T-helper 17 cell (primary cell): ENCODE data around the gene MLLT6. TPM values are rescaled to one million over a fixed set of nuclear protein-coding genes. Genes with fewer than 3 reads are reported as not detected.

Experiments
- ATAC-seq: fragments of 150-1000 bp; cut with Tn5 transposase; 2 replicates; pipeline ENCODE4 v1.10.0; 2021; ENCODE audit warnings: mild to moderate bottlenecking, moderate library complexity
- DNase-seq, 3 donors: peaks; one replicate each; pipeline versions ENCODE4 v3.0.0 to v3.0.0-alpha.2; 2020 to 2021
- H3K9me3 ChIP-seq: one replicate; pipeline ENCODE4 v1.7.0; 2013; ENCODE audit warnings: low read length, mild to moderate bottlenecking; ENCODE audit not compliant: control insufficient read depth, poor library complexity, severe bottlenecking
- H3K27ac Mint-ChIP-seq: one replicate; pipeline ENCODE4 v1.8.0; 2022; ENCODE audit warnings: mild to moderate bottlenecking, moderate library complexity, mixed read lengths
- H3K27me3 Mint-ChIP-seq: one replicate; pipeline ENCODE4 v1.8.0; 2022; ENCODE audit warnings: mixed read lengths
- H3K36me3 Mint-ChIP-seq: one replicate; pipeline ENCODE4 v1.8.0; 2022; ENCODE audit warnings: low read depth, mixed read lengths
- H3K4me1 Mint-ChIP-seq: one replicate; pipeline ENCODE4 v1.8.0; 2022; ENCODE audit warnings: mild to moderate bottlenecking, mixed read lengths
- H3K4me3 Mint-ChIP-seq: one replicate; pipeline ENCODE4 v1.8.0; 2022; ENCODE audit warnings: mild to moderate bottlenecking, moderate library complexity, mixed read lengths
- total RNA-seq, 4 donors: library from RNA in 2 of 4; stranded (reverse) in 2 of 4; gene quantifications; one replicate each; pipeline ENCODE4 v1.2.3 and lab custom pipeline; 2022 to 2026

MLLT6 gene
- total RNA-seq (100 to 1,000 TPM; 304 to 334 TPM), total RNA-seq (lab: John Stamatoyannopoulos, UW) (518 to 520 reads per million in 2 donors)

- H3K36me3 Mint-ChIP-seq, result peaks cover 7% of the 10 kb centered on the region
- peaks cover 54% of the 10 kb centered on the region for H3K4me1 Mint-ChIP-seq
- H3K27ac Mint-ChIP-seq, result peak within 1 kb of the TSS; percentile 97
- no peaks in the 10 kb centered on the region for H3K9me3 ChIP-seq
- H3K4me3 Mint-ChIP-seq, result peak within 1 kb of the TSS; percentile 97
- no peaks in the 10 kb centered on the region for H3K27me3 Mint-ChIP-seq
- ATAC-seq (peak; percentile 52), DNase-seq (peak; percentile 77 to 80 (median 80))
These were observed at the start of gene MLLT6 for GRCh38 chr17:38704606-38705522. Gene MLLT6 (plus strand): TSS chr17:38705273. CDS start chr17:38705633, 360 bp downstream.

GRCh38 chr17:38656959-38657823 is 47.9 kb upstream of the MLLT6 start:
- ATAC-seq, result no peak
- H3K9me3 ChIP-seq, result no peaks in the 10 kb centered on the region
- H3K27ac Mint-ChIP-seq, result no peak overlapping the region
- no peak for DNase-seq
- H3K4me1 Mint-ChIP-seq, result peaks cover 12% of the 10 kb centered on the region
- H3K36me3 Mint-ChIP-seq, result peaks cover 2% of the 10 kb centered on the region
- H3K27me3 Mint-ChIP-seq, result peaks cover 59% of the 10 kb centered on the region
- H3K4me3 Mint-ChIP-seq, result no peak overlapping the region

- H3K9me3 ChIP-seq, result no peaks in the 10 kb centered on the region
- H3K27me3 Mint-ChIP-seq, result peaks cover 65% of the 10 kb centered on the region
- DNase-seq (no peak), ATAC-seq (no peak)
- H3K36me3 Mint-ChIP-seq, result peaks cover 5% of the 10 kb centered on the region
- H3K4me3 Mint-ChIP-seq, result no peak overlapping the region
- no peak overlapping the region for H3K27ac Mint-ChIP-seq
- peaks cover 12% of the 10 kb centered on the region for H3K4me1 Mint-ChIP-seq
These were observed 47.0 kb upstream of the MLLT6 start for GRCh38 chr17:38657824-38658740.

GRCh38 chr17:38658741-38659345 is 46.2 kb upstream of the MLLT6 start:
- H3K27me3 Mint-ChIP-seq, result peaks cover 58% of the 10 kb centered on the region
- no peak overlapping the region for H3K4me3 Mint-ChIP-seq
- peaks cover 12% of the 10 kb centered on the region for H3K4me1 Mint-ChIP-seq
- no peak overlapping the region for H3K27ac Mint-ChIP-seq
- ATAC-seq (no peak), DNase-seq (no peak)
- H3K9me3 ChIP-seq, result no peaks in the 10 kb centered on the region
- peaks cover 5% of the 10 kb centered on the region for H3K36me3 Mint-ChIP-seq

GRCh38 chr17:38659415-38659814 is 45.7 kb upstream of the MLLT6 start:
- no peak overlapping the region for H3K4me3 Mint-ChIP-seq
- ATAC-seq (no peak), DNase-seq (no peak)
- no peak overlapping the region for H3K27ac Mint-ChIP-seq
- no peaks in the 10 kb centered on the region for H3K9me3 ChIP-seq
- H3K36me3 Mint-ChIP-seq, result peaks cover 5% of the 10 kb centered on the region
- H3K4me1 Mint-ChIP-seq, result peaks cover 7% of the 10 kb centered on the region
- H3K27me3 Mint-ChIP-seq, result peaks cover 58% of the 10 kb centered on the region

GRCh38 chr17:38660097-38661025 is 44.7 kb upstream of the MLLT6 start:
- Mint-ChIP-seq H3K4me1 (peaks cover 3% of the 10 kb centered on the region), H3K27me3 (peaks cover 62% of the 10 kb centered on the region)
- ATAC-seq, result no peak

GRCh38 chr17:38663125-38663751 is 41.8 kb upstream of the MLLT6 start:
- peaks cover 7% of the 10 kb centered on the region for H3K4me1 Mint-ChIP-seq
- no peak overlapping the region for H3K27ac Mint-ChIP-seq
- ATAC-seq (peak; percentile 64), DNase-seq (no peak)
- H3K9me3 ChIP-seq, result no peaks in the 10 kb centered on the region
- H3K4me3 Mint-ChIP-seq, result no peak overlapping the region
- peaks cover 3% of the 10 kb centered on the region for H3K36me3 Mint-ChIP-seq
- peaks cover 55% of the 10 kb centered on the region for H3K27me3 Mint-ChIP-seq

More at GRCh38 chr17:38660097-38661025, 44.7 kb upstream of the MLLT6 start:
- Mint-ChIP-seq H3K36me3 (peaks cover 5% of the 10 kb centered on the region), H3K27ac (no peak overlapping the region), H3K4me3 (no peak overlapping the region)
- no peaks in the 10 kb centered on the region for H3K9me3 ChIP-seq
- DNase-seq, result no peak

GRCh38 chr17:38663964-38664644 is 41.0 kb upstream of the MLLT6 start:
- Mint-ChIP-seq H3K36me3 (peaks cover 3% of the 10 kb centered on the region), H3K27me3 (peaks cover 56% of the 10 kb centered on the region), H3K4me3 (no peak overlapping the region), H3K4me1 (peaks cover 4% of the 10 kb centered on the region), H3K27ac (no peak overlapping the region)
- DNase-seq (no peak), ATAC-seq (no peak)
- H3K9me3 ChIP-seq, result no peaks in the 10 kb centered on the region

GRCh38 chr17:38667099-38667786 is 37.8 kb upstream of the MLLT6 start:
- Mint-ChIP-seq H3K4me1 (peaks cover 6% of the 10 kb centered on the region), H3K4me3 (no peak overlapping the region), H3K27me3 (peaks cover 72% of the 10 kb centered on the region), H3K36me3 (peaks cover 3% of the 10 kb centered on the region), H3K27ac (no peak overlapping the region)
- DNase-seq, result peak; percentile 24 to 43 (median 31)
- ATAC-seq, result peak; percentile 75
- no peaks in the 10 kb centered on the region for H3K9me3 ChIP-seq

GRCh38 chr17:38667787-38668122 is 37.3 kb upstream of the MLLT6 start:
- no peak overlapping the region for H3K27ac Mint-ChIP-seq
- DNase-seq, result no peak
- no peaks in the 10 kb centered on the region for H3K9me3 ChIP-seq
- no peak overlapping the region for H3K4me3 Mint-ChIP-seq
- ATAC-seq, result no peak
- H3K4me1 Mint-ChIP-seq, result peaks cover 6% of the 10 kb centered on the region
- H3K36me3 Mint-ChIP-seq, result no peaks in the 10 kb centered on the region
- H3K27me3 Mint-ChIP-seq, result peaks cover 71% of the 10 kb centered on the region
